HG03159 (cell line): ENCODE data around the gene RCOR2.
"Not testable (repeated sequence)": the region's sequence is repeated elsewhere in the genome, so short reads cannot be mapped to it uniquely, and the experiment has no call there.

Experiments used
- ATAC-seq: cut with Tn5 transposase; IDR thresholded peaks from one replicate; pipeline ENCODE4 v1.9.1; 2021; ENCODE audit warnings: mild to moderate bottlenecking, moderate library complexity; ENCODE audit not compliant: unreplicated experiment

RCOR2 gene

GRCh38 chr11:63916837-63917691 lies at the start of gene RCOR2:
RCOR2 (minus strand) TSS chr11:63917164; CDS start chr11:63916456, 708 bp downstream.
- no peak for ATAC-seq

GRCh38 chr11:63966444-63966843 lies 49.5 kb upstream of the RCOR2 start:
- no peak for ATAC-seq

- ATAC-seq, result not testable (repeated sequence)
Measured at GRCh38 chr11:63963895-63964294, 46.9 kb upstream of the RCOR2 start.

- no peak for ATAC-seq
Measured at GRCh38 chr11:63961608-63962412, 44.8 kb upstream of the RCOR2 start.

GRCh38 chr11:63958008-63958407 lies 41.0 kb upstream of the RCOR2 start:
- no peak for ATAC-seq

GRCh38 chr11:63952570-63952969 lies 35.6 kb upstream of the RCOR2 start:
- ATAC-seq, result no peak

- no peak for ATAC-seq
Measured at GRCh38 chr11:63951779-63952536, 35.0 kb upstream of the RCOR2 start.

DNA sequence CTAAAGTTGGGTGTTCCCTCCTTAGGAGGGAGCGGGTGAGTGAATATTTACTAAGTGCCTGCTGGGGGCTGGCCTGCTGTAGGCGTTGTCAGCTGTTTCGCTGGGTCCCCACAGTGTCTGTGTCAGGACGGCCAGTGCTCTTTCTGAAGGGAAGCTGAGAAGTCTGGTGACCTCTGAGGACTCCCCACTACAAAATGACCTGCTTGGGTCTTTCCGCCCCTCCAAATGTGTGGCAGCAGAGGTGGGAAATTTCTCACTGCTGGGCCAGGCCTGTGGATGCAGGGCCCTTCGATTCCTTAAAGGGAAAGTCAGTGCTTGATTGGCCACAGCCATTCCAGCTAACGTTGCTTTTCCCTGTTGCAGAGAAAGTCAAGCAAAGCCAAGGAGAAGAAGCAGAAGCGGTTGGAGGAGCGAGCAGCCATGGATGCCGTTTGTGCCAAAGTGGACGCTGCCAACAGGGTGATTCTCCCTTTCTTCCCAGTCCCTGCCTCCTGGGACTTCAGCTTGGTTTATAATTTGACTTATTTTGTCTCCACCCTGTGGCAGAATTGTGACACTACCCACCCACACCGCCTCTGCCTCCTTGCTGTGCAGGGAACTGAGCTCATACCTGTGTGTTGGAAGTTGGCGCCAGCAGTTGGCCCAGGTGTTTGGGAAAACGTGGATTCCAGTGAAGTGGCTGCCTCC lies 28.7 kb upstream of the RCOR2 start:
- ATAC-seq, result no peak

- no peak for ATAC-seq
Measured at GRCh38 chr11:63944987-63945386, 28.0 kb upstream of the RCOR2 start.

- ATAC-seq, result no peak
Measured at GRCh38 chr11:63942803-63943202, 25.8 kb upstream of the RCOR2 start.

DNA sequence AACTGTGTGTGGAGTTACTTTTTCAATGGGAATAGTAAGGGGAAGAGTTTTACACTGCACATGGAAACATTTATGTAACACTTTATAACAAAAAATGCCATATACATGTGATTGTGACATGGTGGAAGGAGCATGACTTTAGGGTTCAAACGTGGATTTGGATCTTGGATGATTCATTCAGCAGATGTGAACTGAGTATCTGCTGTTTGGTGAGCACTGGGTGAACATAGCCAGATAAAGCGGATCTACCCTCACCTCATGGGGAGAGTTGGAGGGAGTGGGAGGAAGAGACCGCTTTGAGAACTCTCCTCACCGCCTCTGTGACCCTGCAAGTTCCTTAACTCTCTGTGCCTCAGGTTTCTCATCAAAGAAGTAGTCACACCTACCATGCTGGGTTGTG lies 24.9 kb upstream of the RCOR2 start:
- no peak for ATAC-seq

DNA sequence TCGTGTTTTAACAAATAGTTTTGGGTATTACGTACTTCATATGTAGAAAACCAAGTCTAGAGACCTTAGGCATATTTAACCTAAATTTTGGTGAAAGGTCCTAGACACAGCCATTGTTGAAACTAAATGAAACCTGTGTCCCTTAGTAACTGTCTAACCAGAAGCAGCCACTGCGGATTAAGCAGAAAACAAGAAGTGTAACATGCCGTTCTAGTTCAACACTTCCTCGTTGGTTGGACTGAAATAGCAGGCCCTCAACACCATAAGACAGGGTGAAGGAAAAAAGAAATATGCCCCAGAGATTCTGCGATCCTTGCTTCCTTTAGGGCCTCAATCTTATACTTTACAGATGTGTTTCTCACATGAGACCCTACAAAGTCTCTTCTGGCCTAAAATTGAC lies 23.8 kb upstream of the RCOR2 start:
- no peak for ATAC-seq

- no peak for ATAC-seq
Measured at GRCh38 chr11:63939397-63939891, 22.5 kb upstream of the RCOR2 start.

DNA sequence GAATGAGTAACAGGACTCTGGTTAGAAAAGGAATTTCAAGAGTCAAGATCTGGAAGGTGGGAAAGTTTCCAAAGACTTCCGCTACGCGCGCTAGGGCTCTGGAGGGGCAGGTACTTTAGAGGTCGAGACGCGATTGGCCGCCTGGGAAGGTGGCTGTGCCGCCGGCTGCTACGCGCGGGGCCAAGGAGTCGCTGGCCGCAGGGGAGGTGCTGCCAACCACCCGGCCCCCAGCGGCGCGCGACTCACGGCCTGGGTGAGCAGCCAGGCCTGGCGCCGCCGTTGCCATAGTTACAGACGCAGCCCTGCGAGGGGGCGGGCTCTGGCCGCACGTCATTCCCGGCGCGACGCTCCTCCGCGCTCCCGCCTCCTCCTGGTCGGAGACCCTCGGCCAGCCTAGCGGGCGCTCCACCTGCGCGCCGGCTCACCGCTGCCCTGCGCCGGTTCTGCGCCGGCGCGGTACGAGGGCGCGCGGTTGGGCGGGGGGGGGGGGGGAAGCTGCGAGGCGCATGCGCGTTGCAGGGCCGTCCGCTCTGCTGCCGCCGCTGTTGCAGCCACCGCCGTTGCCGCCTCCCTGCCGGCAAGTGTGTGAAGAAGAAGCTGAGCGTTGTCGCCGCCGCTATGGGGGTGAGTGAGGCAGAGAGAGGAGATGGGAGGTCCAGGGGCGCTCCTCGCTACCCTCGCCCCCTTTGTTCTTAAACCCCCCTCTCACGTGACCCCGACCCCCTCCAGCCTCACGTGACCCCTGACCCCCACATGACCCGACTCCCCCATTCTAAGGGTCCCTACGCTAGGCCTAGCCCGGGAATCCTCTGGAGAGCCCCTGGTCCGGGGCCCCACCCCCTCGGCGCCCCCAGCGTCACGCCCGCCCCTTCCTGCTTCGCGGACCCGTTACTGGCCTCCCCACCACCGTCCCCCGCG lies 21.8 kb upstream of the RCOR2 start, which contains the start of gene NAA40:
NAA40 (plus strand) TSS at position 524 of the 918 bp plus-strand sequence; CDS start at position 619, 95 bp downstream.
- peak; percentile 88 for ATAC-seq

GRCh38 chr11:63937713-63938478 lies 20.9 kb upstream of the RCOR2 start:
- ATAC-seq, result peak; percentile 15

GRCh38 chr11:63933459-63933858 lies 16.5 kb upstream of the RCOR2 start:
- no peak for ATAC-seq

- ATAC-seq, result no peak
Measured at GRCh38 chr11:63931876-63932275, 14.9 kb upstream of the RCOR2 start.

DNA sequence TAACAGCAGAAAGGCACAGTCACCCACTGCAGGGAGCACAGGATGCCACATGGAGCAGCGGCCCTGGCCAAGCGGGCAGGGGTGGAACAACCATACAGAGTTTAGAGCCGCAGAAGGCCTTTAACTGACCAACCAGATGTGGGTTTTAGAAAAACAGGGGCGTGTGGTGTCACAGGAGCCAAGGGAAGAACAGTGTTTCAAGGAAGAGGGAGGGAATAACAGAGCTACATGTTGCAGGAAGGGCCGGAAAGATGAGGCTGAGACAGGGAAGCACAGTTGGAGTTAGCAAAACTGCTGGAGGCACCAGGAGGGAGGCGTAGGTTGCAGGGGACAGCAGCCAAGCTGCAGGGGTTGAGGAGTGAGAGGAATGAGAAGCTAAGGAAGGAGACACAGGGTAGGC lies 14.1 kb upstream of the RCOR2 start:
- ATAC-seq, result no peak

DNA sequence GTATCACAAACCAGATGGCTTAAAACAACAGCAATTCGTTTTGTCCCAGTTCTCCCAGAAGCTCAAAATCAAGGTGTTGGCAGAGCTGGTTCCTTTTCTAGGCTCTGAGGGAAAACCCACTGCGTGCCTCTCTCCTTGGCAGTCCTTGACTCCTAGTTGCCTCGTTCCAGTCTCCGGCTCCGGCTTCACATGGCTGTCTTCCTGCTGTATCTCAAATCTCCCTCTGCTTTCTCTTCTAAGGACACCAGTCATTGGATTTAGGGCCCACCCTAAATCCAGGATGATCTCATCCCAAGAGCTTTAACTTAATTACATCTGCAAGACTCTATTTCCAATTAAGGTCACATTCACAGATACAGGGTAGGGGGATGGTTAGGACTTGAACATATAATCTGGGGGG lies 12.7 kb upstream of the RCOR2 start:
- no peak for ATAC-seq
